Endothelial cell of umbilical vein (primary cell): ENCODE measurements around the gene RPL31. TPM values are rescaled to one million over a fixed set of nuclear protein-coding genes. Genes with fewer than 3 reads are reported as not detected.

ENCODE experiments used
- BruUV-seq: library from RNA; stranded (reverse); fragments of 400-500 nt; replicated peaks from 2 replicates; lab custom pipeline; 2021; lab: Mats Ljungman, UMichigan
- CTCF ChIA-PET: fragments of 300-600, 350-600 bp; sonication (Branson Sonifier 250); formaldehyde crosslinking; loops from one replicate; lab custom pipeline; 2021; ENCODE audit warnings: antibody characterized with exemption, inconsistent platforms; lab: Charles Lee
- POLR2A ChIA-PET: fragments of 300-600, 350-600 bp; sonication (Branson Sonifier 250); formaldehyde crosslinking; loops from one replicate; lab custom pipeline; 2021; ENCODE audit warnings: antibody characterized with exemption, inconsistent platforms; lab: Charles Lee
- DNase-seq: peaks from one replicate; pipeline ENCODE4 v3.0.0-alpha.2; 2011; ENCODE audit warnings: low read depth, low spot score
- FAIRE-seq: peaks from 2 replicates; lab custom pipeline; 2011; peaks lifted over from hg19 to GRCh38; lab: Jason Lieb, UNC
- H2AFZ ChIP-seq: 2 replicates; pipeline ENCODE4 v1.6.0; 2012; ENCODE audit warnings: low read depth, low read length, control low read depth, inconsistent platforms
- H3K27ac ChIP-seq: 2 replicates; pipeline ENCODE4 v1.5.1; 2011; ENCODE audit warnings: low read depth, mild to moderate bottlenecking, control low read depth, low read length, moderate library complexity; ENCODE audit not compliant: insufficient read depth
- H3K27me3 ChIP-seq, 2 experiments: 2 replicates each; pipeline versions ENCODE4 v1.6.0 to v1.6.1; 2011; ENCODE audit warnings: low read length in 2 of 2, mixed read lengths in 1 of 2; ENCODE audit not compliant: control insufficient read depth in 2 of 2, insufficient read depth in 2 of 2
- H3K36me3 ChIP-seq, 2 experiments: 2 replicates in 1 of 2; 3 replicates in 1 of 2; pipeline ENCODE4 v1.5.1; 2011; ENCODE audit warnings: low read length in 2 of 2, mild to moderate bottlenecking in 1 of 2, moderate library complexity in 1 of 2; ENCODE audit not compliant: control insufficient read depth in 2 of 2, insufficient read depth in 2 of 2; ENCODE audit errors: extremely low read depth in 1 of 2
- H3K4me1 ChIP-seq: 3 replicates; pipeline ENCODE4 v1.5.1; 2011; ENCODE audit warnings: mild to moderate bottlenecking, low read length; ENCODE audit not compliant: control insufficient read depth, insufficient read depth; ENCODE audit errors: extremely low read depth
- H3K4me2 ChIP-seq: 2 replicates; pipeline ENCODE4 v1.6.1; 2011; ENCODE audit warnings: low read length, control low read depth, mixed read lengths; ENCODE audit not compliant: insufficient read depth
- H3K4me3 ChIP-seq, 3 experiments: fragments of 200-600 bp in 1 of 3; sonication (generic), shearing (Covaris generic) in 1 of 3; replicated peaks in 1 of 3; 2 replicates each; pipeline ENCODE4 v1.5.1; 2011 to 2016; ENCODE audit warnings: control low read depth in 3 of 3, low read length in 3 of 3, mild to moderate bottlenecking in 2 of 3, inconsistent platforms in 1 of 3, low read depth in 1 of 3, moderate library complexity in 1 of 3; ENCODE audit not compliant: insufficient read depth in 1 of 3
- H3K79me2 ChIP-seq: 2 replicates; pipeline ENCODE4 v1.6.0; 2012; ENCODE audit warnings: low read length, inconsistent platforms; ENCODE audit not compliant: control insufficient read depth, insufficient read depth
- H3K9ac ChIP-seq: replicated peaks from 2 replicates; pipeline ENCODE3; 2011; ENCODE audit warnings: low read length, control low read depth; ENCODE audit not compliant: insufficient read depth; ENCODE audit errors: extremely low read depth
- H3K9me1 ChIP-seq: replicated peaks from 3 replicates; pipeline ENCODE4 v1.6.0; 2011; ENCODE audit warnings: mild to moderate bottlenecking, low read length; ENCODE audit not compliant: control insufficient read depth, insufficient read depth; ENCODE audit errors: extremely low read depth
- H3K9me3 ChIP-seq: replicated peaks from 2 replicates; pipeline ENCODE4 v1.5.1; 2012; ENCODE audit warnings: low read length, inconsistent platforms; ENCODE audit not compliant: control insufficient read depth, insufficient read depth
- H4K20me1 ChIP-seq: replicated peaks from 2 replicates; pipeline ENCODE3; 2011; ENCODE audit warnings: mild to moderate bottlenecking, low read length; ENCODE audit not compliant: control insufficient read depth, insufficient read depth; ENCODE audit errors: extremely low read depth
- EZH2 ChIP-seq: IDR thresholded peaks from 2 replicates; pipeline ENCODE4 v1.6.1; 2012; ENCODE audit warnings: borderline replicate concordance, low read depth, mild to moderate bottlenecking, moderate library complexity, low read length, inconsistent platforms; ENCODE audit not compliant: severe bottlenecking
- FOS ChIP-seq: IDR thresholded peaks from 2 replicates; pipeline ENCODE4 v1.6.1; 2011; ENCODE audit warnings: mild to moderate bottlenecking, low read length, moderate library complexity, borderline replicate concordance; ENCODE audit not compliant: insufficient read depth
- GATA2 ChIP-seq: IDR thresholded peaks from 2 replicates; pipeline ENCODE4 v1.7.0; 2011; ENCODE audit warnings: low read depth, mild to moderate bottlenecking, moderate library complexity, mixed read lengths, low read length; ENCODE audit not compliant: insufficient read length, insufficient read depth
- JUN ChIP-seq: IDR thresholded peaks from 2 replicates; pipeline ENCODE4 v1.6.1; 2011; ENCODE audit warnings: borderline replicate concordance, low read depth; ENCODE audit not compliant: insufficient read length, insufficient read depth
- MYC ChIP-seq: IDR thresholded peaks from one replicate; pipeline ENCODE4 v1.6.1; 2011; ENCODE audit warnings: mild to moderate bottlenecking, low read depth, low read length
- POLR2A ChIP-seq: IDR thresholded peaks from 2 replicates; pipeline ENCODE4 v1.6.1; 2012; ENCODE audit warnings: low read depth, mild to moderate bottlenecking, control low read depth, low read length
- POLR2AphosphoS5 ChIP-seq: IDR thresholded peaks from 2 replicates; pipeline ENCODE4 v1.6.1; 2012; ENCODE audit warnings: low read depth, mild to moderate bottlenecking, control low read depth, low read length, moderate library complexity; ENCODE audit not compliant: insufficient read depth
- dilution Hi-C: fragments of 300-500 bp; cut with MboI; formaldehyde crosslinking; loops from one replicate; pipeline ENCODE4 v1.15.0; 2019; ENCODE audit warnings: low sequenced_read_pairs; ENCODE audit not compliant: extremely low pct_ligation_motif_present
- intact Hi-C: fragments of 100-400 bp; cut with micrococcal nuclease; formaldehyde crosslinking; loops from one replicate; pipeline ENCODE4 v1.10.0; 2022
- polyA plus RNA-seq, 4 experiments: library from polyadenylated mRNA; depleted of rRNA in 3 of 4; stranded (reverse) in 3 of 4; unstranded in 1 of 4; fragments of >200 nt; gene quantifications; 2 replicates each; pipeline versions ENCODE4 v1.2.1 to v1.2.3, GENCODE V29; 2011 to 2012; ENCODE audit warnings: missing spikeins in 1 of 4
- total RNA-seq: library from RNA; stranded (reverse); gene quantifications from 2 replicates; pipeline ENCODE4 v1.2.3, GENCODE V29; 2021
- TF ChIP-seq, protein P1 (sequence below), 2 donors: IDR thresholded peaks; 1 replicate in 1 of 2; 2 replicates in 1 of 2; pipeline ENCODE4 v1.5.1; 2011; ENCODE audit warnings: low read length in 2 of 2, mild to moderate bottlenecking in 2 of 2, moderate library complexity in 2 of 2, control low read depth in 1 of 2, inconsistent platforms in 1 of 2, low read depth in 1 of 2; ENCODE audit not compliant: insufficient read depth in 1 of 2; ENCODE audit errors: extremely low read depth in 1 of 2
- TF ChIP-seq, protein P2 (sequence below): IDR thresholded peaks from 2 replicates; pipeline ENCODE4 v1.6.1; 2011; ENCODE audit not compliant: insufficient read depth, insufficient read length

Gene RPL31
- total and polyA plus RNA-seq, 2 donors (not counting 3 experiments of a cell fraction or from before 2014, with no cell fraction given), result 1,137 to 1,355 TPM

DNA sequence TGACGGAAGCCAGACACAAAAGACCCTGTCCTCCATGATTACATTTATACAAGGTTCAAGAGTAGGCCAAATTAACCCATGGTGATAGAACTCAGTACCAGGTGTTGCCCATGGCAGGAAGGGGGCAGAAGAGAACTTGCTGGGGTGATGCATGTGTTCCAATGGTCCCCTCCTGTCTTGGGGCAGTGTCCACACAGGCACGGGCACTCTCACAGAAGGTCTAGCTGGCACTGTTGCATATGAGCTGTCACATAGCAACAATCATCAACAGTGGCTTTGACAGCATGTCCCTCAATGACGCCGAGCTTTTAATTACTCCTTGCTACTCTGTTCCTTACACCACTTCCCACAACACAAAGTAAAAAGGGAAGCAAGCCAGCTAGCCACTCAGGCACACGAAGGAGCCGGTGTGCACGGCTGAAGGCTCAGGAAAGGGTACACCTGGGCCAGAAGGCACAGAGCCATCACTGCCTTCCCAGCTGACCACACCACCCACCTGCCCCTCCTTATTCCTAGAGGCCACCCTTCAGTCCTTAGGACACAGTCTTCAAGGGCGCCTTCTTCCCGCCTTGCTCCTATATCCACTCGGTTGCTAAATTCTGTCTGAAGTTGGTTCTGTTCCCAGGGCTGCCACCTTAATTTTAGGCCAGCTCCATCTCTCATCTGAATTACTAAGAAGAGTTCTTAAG lies 28.9 kb downstream of the RPL31 start:
- H3K9me1 ChIP-seq, result no peaks in the 10 kb centered on the region
- no peaks in the 10 kb centered on the region for H4K20me1 ChIP-seq
- no peak overlapping the region for H3K4me3 ChIP-seq
- no peak overlapping the region for H2AFZ ChIP-seq
- no peak overlapping the region for H3K27ac ChIP-seq
- DNase-seq (no peak), FAIRE-seq (no peak)
- H3K36me3 ChIP-seq, result peaks cover 16 to 26% of the 10 kb centered on the region in 2 experiments
- ChIA-PET POLR2A (no interaction called here), CTCF (interaction anchor here (1.8 to 3.5 kb wide), 5 partner anchors 18 to 187 kb away, joined by 7 to 15 read pairs (median 10); no protein-coding TSS in a partner anchor)
- no peak overlapping the region for H3K4me2 ChIP-seq
- H3K79me2 ChIP-seq, result no peaks in the 10 kb centered on the region
- no peaks in the 10 kb centered on the region for H3K4me1 ChIP-seq
- H3K9me3 ChIP-seq, result no peaks in the 10 kb centered on the region
- TF ChIP-seq GATA2, result no peak
- TF ChIP-seq, protein P1, sequence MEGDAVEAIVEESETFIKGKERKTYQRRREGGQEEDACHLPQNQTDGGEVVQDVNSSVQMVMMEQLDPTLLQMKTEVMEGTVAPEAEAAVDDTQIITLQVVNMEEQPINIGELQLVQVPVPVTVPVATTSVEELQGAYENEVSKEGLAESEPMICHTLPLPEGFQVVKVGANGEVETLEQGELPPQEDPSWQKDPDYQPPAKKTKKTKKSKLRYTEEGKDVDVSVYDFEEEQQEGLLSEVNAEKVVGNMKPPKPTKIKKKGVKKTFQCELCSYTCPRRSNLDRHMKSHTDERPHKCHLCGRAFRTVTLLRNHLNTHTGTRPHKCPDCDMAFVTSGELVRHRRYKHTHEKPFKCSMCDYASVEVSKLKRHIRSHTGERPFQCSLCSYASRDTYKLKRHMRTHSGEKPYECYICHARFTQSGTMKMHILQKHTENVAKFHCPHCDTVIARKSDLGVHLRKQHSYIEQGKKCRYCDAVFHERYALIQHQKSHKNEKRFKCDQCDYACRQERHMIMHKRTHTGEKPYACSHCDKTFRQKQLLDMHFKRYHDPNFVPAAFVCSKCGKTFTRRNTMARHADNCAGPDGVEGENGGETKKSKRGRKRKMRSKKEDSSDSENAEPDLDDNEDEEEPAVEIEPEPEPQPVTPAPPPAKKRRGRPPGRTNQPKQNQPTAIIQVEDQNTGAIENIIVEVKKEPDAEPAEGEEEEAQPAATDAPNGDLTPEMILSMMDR (IDR thresholded peaks at IDR 0.05; ENCODE audit: extremely low read depth in 1 of 2, insufficient read depth in 1 of 2, low read depth in 1 of 2, low read length in 2 of 2), result no peak
- TF ChIP-seq POLR2A, result no peak
- TF ChIP-seq EZH2, result no peak
- TF ChIP-seq MYC, result no peak
- no peak for TF ChIP-seq FOS
- no peak for TF ChIP-seq JUN
- no peak for TF ChIP-seq POLR2AphosphoS5
- TF ChIP-seq, protein P2, sequence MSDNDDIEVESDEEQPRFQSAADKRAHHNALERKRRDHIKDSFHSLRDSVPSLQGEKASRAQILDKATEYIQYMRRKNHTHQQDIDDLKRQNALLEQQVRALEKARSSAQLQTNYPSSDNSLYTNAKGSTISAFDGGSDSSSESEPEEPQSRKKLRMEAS, result no peak
- no peak overlapping the region for H3K9ac ChIP-seq
- intact Hi-C loops (no loop called here), dilution Hi-C loops (loop anchor here (25.0 kb wide), 1 partner anchor 181 kb away; no protein-coding TSS in a partner anchor)
- no TSS peak for BruUV-seq
- no peaks in the 10 kb centered on the region for H3K27me3 ChIP-seq
